Measurements from ENCODE around the gene HIVEP3. TPM values are rescaled to one million over a fixed set of nuclear protein-coding genes. Genes with fewer than 3 reads are reported as not detected.

Gene HIVEP3
- total RNA-seq, 1 experiment from 2014 or later: 11.0 TPM

GRCh38 chr1:41792485-41792770 lies 126.3 kb downstream of the HIVEP3 start:
- BruUV-seq (replicated peaks): no TSS peak
- H2AFZ ChIP-seq: no peak overlapping the region
- TF ChIP-seq EZH2 (IDR thresholded peaks at IDR 0.05; ENCODE audit: low read depth): no peak
- TF ChIP-seq CTCF (conservative IDR thresholded peaks at IDR 0.05): no peak
- no peaks in the 10 kb centered on the region for H4K20me1 ChIP-seq (ENCODE audit: insufficient read depth)
- H3K36me3 ChIP-seq (ENCODE audit: low read depth): no peaks in the 10 kb centered on the region
- ChIA-PET POLR2A (ENCODE audit: unreplicated experiment) (no interaction called here), CTCF (no interaction called here)
- no peak overlapping the region for H3K4me2 ChIP-seq
- no peaks in the 10 kb centered on the region for H3K79me2 ChIP-seq (ENCODE audit: low read depth)
- H3K27ac ChIP-seq: no peak overlapping the region
- H3K9me3 ChIP-seq (ENCODE audit: insufficient read depth, low read depth): no peaks in the 10 kb centered on the region
- H3K9me2 ChIP-seq (ENCODE audit: insufficient read depth): no peaks in the 10 kb centered on the region
- H3K4me3 ChIP-seq: no peak overlapping the region
- H3F3A ChIP-seq (ENCODE audit: insufficient read depth, low read depth): peaks cover 23% of the 10 kb centered on the region
- DNase-seq: no peak
- H3K27me3 ChIP-seq (ENCODE audit: insufficient read depth, low read depth): no peaks in the 10 kb centered on the region
- peaks cover 28% of the 10 kb centered on the region for H3K4me1 ChIP-seq (replicated peaks; ENCODE audit: insufficient read depth)
- intact Hi-C loops (cut with micrococcal nuclease; ENCODE audit: unreplicated experiment): no loop called here

- no peaks in the 10 kb centered on the region for H3K36me3 ChIP-seq (ENCODE audit: low read depth)
- H3K9me3 ChIP-seq (ENCODE audit: insufficient read depth, low read depth): no peaks in the 10 kb centered on the region
- no peaks in the 10 kb centered on the region for H3K27me3 ChIP-seq (ENCODE audit: insufficient read depth, low read depth)
- no peaks in the 10 kb centered on the region for H3K9me2 ChIP-seq (ENCODE audit: insufficient read depth)
- DNase-seq: no peak
- POLR2A ChIA-PET (ENCODE audit: unreplicated experiment): interaction anchor here (0.6 kb wide), 1 partner anchor 485 kb away, joined by 3 read pairs; no protein-coding TSS in a partner anchor
- BruUV-seq (replicated peaks): no TSS peak
- no peak overlapping the region for H3K4me2 ChIP-seq
- TF ChIP-seq EZH2 (IDR thresholded peaks at IDR 0.05; ENCODE audit: low read depth) (no peak), CTCF (conservative IDR thresholded peaks at IDR 0.05) (no peak)
- CTCF ChIA-PET: no interaction called here
- intact Hi-C loops (cut with micrococcal nuclease; ENCODE audit: unreplicated experiment): no loop called here
- no peak overlapping the region for H2AFZ ChIP-seq
- no peak overlapping the region for H3K27ac ChIP-seq
- H3K4me3 ChIP-seq: no peak overlapping the region
- H4K20me1 ChIP-seq (ENCODE audit: insufficient read depth): no peaks in the 10 kb centered on the region
- H3F3A ChIP-seq (ENCODE audit: insufficient read depth, low read depth): peaks cover 23% of the 10 kb centered on the region
- H3K79me2 ChIP-seq (ENCODE audit: low read depth): no peaks in the 10 kb centered on the region
- peaks cover 28% of the 10 kb centered on the region for H3K4me1 ChIP-seq (replicated peaks; ENCODE audit: insufficient read depth)
Measured at GRCh38 chr1:41791667-41792484, 126.8 kb downstream of the HIVEP3 start.

- ChIA-PET POLR2A (ENCODE audit: unreplicated experiment) (no interaction called here), CTCF (interaction anchor here (0.6 to 0.8 kb wide), 2 partner anchors 218 to 383 kb away, joined by 3 to 4 read pairs; no protein-coding TSS in a partner anchor)
- peaks cover 28% of the 10 kb centered on the region for H3K4me1 ChIP-seq (replicated peaks; ENCODE audit: insufficient read depth)
- TF ChIP-seq EZH2 (IDR thresholded peaks at IDR 0.05; ENCODE audit: low read depth) (no peak), CTCF (conservative IDR thresholded peaks at IDR 0.05) (no peak)
- H3K4me2 ChIP-seq: peak overlapping the region; percentile 34
- no peak overlapping the region for H2AFZ ChIP-seq
- peaks cover 23% of the 10 kb centered on the region for H3F3A ChIP-seq (ENCODE audit: insufficient read depth, low read depth)
- BruUV-seq (replicated peaks): no TSS peak
- H3K27me3 ChIP-seq (ENCODE audit: insufficient read depth, low read depth): no peaks in the 10 kb centered on the region
- H3K36me3 ChIP-seq (ENCODE audit: low read depth): no peaks in the 10 kb centered on the region
- no peak overlapping the region for H3K4me3 ChIP-seq
- no peaks in the 10 kb centered on the region for H4K20me1 ChIP-seq (ENCODE audit: insufficient read depth)
- 0 out of 2 replicates have a peak overlapping the region, but pooled peaks have one; percentile 40 for H3K27ac ChIP-seq
- intact Hi-C loops (cut with micrococcal nuclease; ENCODE audit: unreplicated experiment): no loop called here
- no peak for DNase-seq
- no peaks in the 10 kb centered on the region for H3K9me2 ChIP-seq (ENCODE audit: insufficient read depth)
- H3K79me2 ChIP-seq (ENCODE audit: low read depth): no peaks in the 10 kb centered on the region
- H3K9me3 ChIP-seq (ENCODE audit: insufficient read depth, low read depth): no peaks in the 10 kb centered on the region
Measured at GRCh38 chr1:41790351-41790750, 128.4 kb downstream of the HIVEP3 start.
